ENCODE measurements around the gene CDK15. TPM values are rescaled to one million over a fixed set of nuclear protein-coding genes. Genes with fewer than 3 reads are reported as not detected.
A peak's percentile ranks its signal among the peaks of the same experiment; 100 is the strongest.

The CDK15 gene
- total RNA-seq, 1 experiment from 2014 or later: 47.9 TPM

DNA sequence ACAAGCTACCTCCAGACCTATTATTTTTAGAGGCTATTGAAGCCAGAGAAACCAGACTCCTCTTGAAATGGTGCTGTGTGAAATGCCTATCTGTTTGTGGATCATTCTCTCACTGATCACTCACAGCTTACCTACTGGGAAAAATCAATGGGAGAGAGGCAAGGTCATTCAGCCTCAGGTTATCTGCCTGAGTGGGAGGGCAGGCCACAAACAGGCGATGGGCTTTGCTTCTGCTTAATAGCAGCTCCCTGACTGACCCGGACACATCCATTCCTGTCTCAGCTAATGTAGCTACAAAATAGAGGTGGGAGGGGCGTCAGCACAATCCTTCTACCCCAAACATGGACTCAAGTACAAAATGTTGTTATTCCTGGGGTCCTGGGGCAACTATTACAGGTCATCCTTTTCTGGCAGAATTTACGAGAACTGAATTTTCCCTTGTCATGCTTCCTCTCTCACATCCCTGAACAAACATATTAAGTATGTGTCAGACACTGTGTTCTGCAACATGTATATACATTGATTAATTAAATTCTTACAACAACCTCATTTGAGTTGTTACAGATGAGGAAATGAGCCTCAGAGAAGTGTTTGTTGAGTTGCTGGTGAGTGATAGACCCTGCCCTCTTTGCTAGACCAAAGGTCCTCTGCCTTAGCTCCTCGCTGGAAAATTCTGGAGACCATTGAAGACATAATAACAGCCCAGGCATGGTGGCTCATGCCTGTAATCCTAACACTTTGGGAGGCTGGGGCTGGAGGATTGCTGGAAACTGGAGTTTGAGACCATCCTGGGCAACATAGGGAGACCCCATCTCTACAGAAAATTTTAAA is 60.5 kb downstream of the CDK15 start:
- no peak for DNase-seq (ENCODE audit: low read depth)

DNA sequence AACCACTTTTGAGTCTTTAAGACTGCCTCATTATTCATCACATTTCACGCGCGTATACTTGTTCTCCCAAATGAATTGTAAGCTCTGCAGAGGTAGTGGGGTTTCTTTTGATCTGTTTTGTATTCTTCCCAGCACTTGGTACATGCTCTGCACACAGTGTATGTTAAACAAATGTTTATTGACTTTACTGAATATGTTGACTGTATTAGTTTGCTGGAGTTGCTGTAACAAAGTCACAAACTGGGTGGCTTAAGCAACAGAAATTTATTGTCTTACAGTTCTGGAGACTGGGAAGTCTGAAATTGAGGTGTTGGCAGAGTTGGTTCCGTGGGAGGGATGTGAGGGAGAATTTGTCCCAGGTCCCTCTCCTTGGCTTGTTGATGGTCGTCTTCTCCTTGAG is 65.1 kb downstream of the CDK15 start:
- no peak for DNase-seq (ENCODE audit: low read depth)

DNA sequence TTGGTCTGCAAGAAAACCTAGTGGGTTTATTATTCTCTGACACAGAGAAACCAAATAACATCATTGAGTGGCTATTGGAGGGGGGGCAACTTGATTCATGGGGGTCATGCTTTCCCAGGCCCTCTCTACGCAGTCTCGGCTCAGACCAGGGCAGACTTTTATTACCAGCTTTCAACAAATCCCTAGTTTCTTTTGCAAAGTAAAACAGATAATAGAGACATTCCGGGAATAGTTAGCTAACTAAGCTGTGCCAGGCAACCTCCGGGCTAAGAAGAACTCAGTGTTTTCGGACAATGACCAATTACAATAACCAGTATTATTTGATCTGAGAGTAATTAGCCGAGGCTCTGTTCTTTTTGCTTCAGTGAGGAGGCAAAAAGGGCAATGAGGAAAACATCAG is 66.3 kb downstream of the CDK15 start:
- DNase-seq (ENCODE audit: low read depth): no peak

DNA sequence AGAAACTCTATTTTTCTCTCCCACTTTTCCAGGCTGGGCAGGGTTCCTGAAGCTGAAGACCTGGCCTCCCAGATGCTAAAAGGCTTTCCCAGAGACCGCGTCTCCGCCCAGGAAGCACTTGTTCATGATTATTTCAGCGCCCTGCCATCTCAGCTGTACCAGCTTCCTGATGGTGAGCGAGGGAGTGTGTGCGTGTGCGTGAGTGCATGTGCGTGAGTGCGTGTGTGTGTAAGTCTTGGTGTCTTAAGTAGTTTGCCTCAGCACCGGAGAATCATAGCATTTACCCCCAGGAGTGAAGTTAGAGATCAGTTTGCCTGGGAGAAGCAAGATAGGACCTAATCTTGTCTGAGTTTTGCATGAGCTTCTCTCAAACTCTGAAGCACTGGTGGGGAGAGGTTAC is 73.7 kb downstream of the CDK15 start:
- no peak for DNase-seq (ENCODE audit: low read depth)

DNA sequence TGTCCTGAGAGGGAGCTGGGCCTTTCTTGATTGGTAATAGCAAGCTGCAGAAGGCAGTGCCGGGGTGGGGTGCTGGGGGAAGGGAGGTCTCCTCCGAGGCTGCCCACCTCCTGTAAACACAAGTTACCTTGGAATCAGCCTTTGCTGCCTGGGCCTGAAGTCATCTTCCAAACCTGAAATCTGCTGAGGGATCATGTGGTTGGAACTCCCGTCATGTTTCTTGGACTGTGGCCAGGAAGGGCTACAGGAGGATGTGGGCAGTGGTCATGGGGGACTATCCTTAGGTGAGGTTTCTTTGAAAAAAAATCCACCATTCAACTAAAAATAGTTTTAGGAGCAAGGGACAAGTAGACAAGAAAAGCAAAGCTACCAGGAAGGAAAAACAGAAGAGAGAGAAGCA is 74.2 kb downstream of the CDK15 start:
- DNase-seq (ENCODE audit: low read depth): no peak

DNA sequence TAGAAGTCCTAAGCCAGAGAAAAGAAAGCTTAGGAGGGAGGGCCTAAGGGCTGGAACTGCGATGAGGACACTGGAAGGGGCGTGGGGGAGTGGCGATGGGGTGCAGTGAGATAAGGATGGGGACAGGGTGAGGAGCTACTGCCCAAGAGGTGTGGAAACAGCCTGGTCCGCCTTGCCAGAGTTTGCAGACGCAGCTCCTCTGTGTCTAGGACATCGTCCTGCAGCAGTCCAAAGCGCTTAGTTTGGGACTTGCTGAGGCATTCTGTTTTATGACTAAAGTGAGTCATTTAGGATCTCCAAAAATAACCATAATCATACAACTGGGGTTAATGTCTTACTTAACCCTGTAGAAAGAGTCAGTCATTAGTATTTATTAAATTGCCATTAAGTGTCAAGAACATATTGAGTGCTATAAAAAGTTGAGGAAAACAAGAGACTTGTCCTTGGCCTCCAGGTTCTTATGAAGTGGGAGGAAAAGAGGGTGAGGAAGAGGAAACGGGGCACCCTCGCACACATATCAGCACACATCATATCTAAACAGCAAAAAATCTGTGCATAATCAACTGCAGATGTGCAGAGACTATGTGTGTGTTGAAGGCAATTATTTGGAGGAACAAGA is 74.8 kb downstream of the CDK15 start:
- DNase-seq (ENCODE audit: low read depth): no peak

DNA sequence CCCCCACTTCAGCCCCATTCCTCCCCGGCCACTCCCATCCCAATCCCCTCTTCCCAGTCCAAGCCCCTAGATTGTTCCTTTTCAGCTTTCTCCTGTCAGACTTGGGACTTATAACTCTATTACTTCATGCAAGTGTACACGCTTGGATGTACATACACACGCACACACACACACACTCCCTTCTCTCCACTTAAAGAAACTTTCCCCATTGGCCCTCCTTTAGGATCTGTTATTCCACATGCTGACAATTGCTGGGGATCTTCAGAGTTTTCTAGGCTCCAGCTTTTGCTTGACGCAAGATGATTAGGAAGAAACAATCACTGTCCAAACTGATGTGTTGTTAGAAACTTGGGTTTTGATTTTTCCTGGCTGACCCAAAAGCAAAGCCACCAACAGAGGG is 75.4 kb downstream of the CDK15 start:
- no peak for DNase-seq (ENCODE audit: low read depth)

DNA sequence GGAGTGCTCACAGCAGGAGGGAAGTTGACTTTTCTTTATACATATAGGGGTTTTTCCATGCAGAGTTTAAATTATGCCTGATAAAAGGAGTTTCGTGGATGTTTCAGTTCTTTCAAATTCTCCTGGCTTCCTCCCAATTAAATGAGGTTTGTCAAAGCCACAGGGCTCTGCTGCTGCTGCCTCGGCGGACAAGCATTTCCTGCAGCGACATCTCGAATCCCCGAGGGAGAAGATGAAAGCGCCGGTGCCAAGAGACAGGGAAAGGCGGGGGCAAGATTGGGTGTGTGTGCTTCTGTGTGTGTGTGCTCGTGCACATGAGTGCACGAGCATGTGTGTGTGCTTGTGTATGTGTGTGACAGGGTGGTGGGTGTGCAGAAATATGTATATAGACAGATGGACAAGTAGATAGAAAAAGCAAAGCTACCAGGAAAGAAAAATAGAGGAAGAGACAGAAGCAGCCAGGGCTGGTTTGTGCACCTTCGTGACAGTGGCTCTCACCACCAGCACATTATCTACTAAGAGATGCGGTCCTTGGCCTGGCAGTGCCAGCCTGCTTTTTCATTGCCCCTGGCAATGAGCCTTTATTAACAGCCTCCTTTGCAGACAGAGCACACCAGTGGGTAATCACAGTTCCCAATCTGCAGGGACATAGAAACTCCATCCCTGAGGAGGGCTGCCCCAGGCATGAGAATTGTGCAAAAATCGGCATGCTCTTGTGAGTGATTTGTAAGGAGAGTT is 76.2 kb downstream of the CDK15 start:
- peak; percentile 46 for DNase-seq (ENCODE audit: low read depth)

DNA sequence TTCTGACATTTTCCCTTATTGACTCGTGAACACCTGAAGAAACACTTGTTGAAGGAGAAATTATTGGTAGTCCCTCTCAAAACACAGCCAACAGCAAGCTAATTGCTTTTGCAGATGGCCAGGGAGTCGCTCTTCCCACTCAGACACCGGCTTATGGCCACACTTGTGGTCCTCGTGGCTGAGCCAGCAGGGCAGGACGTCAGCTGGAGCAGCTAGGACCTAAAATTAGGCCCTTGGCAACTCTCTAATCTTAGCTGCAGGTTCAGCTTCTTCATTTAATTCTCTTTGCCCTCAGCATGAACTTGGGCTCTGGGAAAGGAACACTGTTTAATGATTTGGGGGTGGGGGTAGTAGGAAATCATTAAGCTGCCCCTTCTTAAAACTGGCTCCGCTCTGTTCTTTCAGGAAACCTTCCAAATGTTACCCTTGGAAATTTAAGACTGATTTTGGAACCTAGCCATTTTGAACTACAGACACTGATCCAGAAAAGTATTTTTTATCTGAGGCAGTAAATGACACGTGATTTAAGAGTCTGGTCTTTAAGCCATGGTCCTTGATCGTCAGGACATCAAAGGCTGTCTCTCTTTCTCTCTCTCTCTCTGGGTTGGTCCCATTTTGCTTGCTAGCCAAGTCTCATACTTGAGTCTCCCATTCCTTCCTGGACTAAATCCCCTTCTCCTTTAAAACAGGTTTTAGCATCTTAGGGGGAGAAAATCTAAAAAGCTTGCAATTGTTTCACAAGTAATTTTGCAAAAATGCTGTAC is 77.5 kb downstream of the CDK15 start:
- no peak for DNase-seq (ENCODE audit: low read depth)

DNA sequence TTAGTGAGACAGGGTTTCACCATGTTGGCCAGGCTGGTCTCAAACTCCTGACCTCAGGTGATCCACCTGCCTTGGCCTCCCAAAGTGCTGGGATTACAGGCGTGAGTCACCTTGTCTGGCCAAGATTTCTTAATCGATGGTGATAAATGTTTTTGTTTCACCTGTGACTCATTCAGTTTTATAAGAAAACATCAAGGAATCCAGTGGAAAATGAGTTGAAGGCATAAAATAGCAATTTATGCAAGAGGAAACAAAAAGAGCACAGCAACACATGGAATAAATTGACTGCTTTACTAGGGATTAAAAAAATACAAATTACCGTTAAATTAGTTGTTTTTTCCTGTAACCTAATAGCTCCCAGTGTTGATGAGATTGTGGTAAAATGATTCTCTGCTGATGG is 80.2 kb downstream of the CDK15 start:
- peak; percentile 58 for DNase-seq (ENCODE audit: low read depth)

DNA sequence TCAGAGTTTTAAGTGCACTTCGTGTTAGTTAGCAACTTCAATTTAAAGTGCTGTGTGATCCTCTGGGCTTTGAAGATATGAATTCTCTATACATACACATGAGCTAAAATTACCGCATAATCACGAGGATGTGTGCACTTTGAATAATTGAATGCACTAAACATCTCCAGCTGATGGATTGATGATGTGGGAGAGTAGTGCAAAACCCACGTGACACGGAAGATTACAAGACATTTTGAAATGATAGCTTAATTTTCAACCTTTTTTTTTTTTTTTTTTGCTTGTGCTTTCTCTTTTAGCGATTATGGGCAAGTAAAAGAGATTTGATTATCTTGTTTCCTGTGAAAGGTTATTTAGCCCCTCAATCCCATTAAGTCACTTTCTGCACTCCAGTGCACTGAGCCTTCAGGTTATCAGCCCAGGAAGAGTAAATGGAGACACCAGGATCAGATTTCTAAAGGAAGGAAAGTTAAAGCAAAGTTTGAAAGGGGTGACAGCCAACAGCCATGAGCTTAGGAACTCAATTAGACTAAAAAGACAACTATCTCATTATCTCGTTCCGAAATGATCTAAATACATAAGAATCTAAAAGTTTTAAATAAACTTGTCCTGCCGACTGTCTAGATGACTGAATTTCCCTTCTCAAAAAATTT is 81.6 kb downstream of the CDK15 start:
- DNase-seq (ENCODE audit: low read depth): no peak

DNA sequence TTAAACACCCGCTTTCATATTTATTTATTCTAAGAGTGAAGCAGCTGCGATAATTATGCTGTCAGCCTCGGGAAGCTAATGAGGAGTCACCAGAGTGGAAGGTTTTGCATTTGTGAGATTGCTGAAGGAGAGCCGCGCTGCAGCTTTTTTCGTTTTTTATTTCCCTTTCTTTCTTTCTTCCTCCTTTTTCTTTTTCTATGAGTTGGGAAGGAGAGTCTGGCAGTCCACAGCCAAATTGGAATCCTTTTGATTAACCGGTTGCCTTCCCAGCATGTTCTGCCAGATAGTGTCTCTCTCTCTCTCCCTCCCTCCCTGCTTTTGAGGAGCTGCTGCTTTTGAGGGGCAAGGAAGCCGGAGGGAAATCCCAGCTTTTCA is 82.1 kb downstream of the CDK15 start:
- DNase-seq (ENCODE audit: low read depth): no peak

DNA sequence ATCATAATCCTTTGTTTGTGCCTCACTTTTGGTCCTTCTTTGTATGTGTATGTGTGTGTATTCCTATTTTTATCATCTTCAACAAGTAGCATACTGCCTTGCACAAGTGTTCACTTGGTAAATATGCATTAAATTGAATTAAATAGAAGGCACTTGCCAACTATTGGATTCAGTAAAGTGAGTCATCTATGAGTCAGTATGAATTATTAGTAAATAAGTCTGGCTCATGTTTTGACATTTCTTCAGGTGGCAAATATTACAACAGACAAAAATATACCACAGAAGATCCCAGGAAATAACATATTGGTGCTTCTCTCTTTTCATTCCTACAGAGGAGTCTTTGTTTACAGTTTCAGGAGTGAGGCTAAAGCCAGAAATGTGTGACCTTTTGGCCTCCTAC is 84.1 kb downstream of the CDK15 start:
- peak; percentile 44 for DNase-seq (ENCODE audit: low read depth)

DNA sequence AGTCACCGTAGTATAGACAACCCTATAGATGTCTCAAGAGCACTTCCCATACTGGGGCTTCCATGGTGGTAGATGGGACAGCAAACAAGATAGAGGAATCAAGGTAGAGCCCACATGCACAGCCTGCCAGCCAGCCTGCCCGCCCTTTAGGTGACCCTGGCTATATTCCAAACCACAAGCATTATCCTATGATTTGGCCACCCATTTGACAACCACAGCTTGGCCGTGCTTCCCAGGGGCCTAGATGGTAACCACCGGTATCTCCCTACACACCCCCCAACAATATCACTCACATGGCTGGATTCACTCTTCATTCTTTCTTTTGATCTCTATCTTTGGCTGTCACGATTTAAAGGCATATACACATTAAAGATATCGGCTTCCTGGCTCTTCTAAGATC is 85.3 kb downstream of the CDK15 start:
- DNase-seq (ENCODE audit: low read depth): no peak

DNA sequence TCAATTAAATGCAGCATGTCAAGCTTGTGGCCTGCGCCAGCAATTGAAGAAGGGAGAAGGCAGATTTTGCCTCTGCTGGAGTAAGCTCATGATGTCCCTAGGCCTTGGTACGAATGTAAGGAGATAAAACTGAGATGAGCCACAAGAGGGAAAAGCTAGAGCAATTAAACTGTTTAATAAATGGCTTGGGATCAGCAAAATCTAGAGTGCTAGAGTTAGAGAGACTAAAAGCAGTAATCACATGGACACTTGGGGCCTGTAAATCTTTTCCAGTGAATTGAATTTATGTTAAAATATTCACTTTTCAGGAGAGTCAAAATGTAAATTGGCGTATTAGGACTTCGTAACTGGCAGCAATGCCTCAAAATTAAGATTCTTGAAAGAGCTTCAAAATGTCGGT is 86.2 kb downstream of the CDK15 start:
- DNase-seq (ENCODE audit: low read depth): no peak

DNA sequence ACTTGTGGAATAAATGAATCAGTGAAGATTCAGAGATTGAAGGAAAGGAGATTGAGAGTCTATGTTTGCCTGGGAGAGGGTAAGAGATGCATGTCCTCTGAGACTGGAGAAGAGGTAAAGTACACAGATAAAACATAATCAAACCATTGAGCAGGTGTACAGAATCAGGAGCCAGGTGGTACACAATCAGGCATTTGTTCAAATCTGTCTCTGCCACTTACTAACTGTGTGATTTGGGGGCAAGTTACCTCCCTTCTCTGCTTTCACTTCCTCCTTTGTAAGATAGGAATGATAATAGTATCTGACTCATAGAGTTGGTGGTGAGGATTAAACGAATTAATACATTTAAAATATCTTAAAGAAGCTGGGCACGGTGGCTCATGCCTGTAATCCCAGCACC is 94.0 kb downstream of the CDK15 start:
- no peak for DNase-seq (ENCODE audit: low read depth)

DNA sequence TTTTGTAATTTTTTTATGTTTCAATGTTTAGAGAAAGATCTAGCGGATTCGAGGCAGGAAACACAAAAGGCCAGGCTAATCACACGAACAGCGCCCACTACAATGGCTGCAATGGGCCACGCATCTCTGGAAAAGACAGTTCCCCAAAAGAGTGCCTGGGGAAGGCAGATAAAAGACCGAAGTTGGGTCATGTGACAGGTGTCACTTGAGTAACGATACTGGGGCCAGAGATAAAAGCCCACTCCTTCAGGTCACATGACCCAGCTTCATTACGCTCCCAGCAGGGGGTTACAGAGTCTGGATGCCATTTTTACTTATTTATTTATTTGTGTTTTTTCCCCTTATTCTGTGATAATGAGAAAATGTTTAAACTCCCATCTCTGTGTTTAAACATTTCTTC is 95.4 kb downstream of the CDK15 start:
- no peak for DNase-seq (ENCODE audit: low read depth)

DNA sequence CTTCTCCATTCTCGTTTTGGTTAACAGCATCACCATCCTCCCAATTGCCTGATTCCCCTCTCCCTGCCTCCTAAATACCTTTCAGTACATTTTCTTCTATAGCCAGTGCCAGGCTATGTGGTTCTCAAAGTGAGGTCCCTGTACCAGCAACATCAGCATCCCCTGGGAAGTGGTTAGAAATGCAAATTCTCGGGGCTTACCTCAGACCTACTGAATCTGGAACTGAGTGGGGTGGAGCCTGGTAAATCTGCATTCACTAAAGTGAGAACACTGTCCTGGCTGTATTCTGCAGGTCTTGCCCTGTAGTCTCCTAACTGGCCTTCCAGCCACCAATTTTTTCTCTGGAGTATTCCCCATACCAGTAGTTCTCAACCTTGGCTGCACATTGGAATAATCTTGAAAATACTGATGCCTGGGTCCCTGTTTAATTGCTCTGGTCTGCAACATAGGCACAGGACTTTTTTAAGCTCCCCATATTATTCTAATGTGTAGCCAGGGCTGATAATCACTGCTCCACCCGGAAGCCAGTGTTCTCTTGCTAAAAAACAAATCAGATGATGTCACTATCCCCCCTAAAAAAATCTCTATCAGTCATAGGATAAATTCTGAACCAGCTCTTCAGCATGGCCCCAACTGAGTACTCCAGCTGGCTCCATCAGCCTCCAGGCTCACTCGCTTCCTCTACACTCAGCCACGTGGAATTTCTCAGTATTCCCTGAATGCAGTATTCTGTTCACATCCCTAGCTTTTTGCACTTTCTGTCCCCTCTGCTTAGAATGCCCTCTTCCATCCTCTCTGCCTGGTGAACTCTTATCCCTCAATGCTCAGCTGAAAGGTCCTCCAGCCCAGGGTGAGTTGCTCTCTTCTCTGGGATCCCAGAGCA is 98.4 kb downstream of the CDK15 start:
- no peak for DNase-seq (ENCODE audit: low read depth)

DNA sequence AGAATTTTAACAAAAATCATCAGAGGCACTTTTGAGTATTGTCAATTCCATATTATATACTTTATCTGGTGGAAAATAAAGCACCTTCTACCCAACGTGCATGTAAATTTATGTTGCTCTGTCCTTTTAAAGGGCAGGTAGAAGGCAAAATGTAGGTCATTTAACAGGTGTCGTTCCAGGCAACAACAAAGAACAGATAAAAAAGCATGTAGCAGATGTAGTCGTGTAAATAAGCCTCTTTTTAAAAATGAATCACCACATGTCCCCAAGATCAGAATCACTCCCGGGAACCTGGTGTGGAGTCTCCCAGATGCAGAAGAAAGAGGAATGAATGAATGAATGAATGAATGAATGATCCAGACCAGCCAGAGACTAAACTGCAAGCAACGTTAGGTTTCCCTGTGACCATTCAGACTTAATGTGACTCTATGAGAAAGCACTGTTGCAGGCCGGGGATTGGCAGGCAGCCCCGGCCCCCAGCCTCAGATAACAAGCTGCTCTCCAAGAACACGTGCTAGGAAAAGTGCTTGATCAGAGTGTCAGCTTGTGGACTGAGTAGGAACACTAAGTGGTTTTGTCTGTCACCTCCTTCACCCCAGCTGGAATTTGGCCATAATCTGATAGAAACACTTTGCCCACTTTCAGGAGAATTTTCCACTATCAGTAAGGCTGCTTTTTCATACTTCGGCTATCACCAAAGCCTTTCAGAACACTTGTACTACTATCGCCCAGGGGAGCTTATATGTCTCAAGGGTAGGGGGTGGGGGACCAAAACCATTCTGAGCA is 100.6 kb downstream of the CDK15 start:
- no peak for DNase-seq (ENCODE audit: low read depth)

DNA sequence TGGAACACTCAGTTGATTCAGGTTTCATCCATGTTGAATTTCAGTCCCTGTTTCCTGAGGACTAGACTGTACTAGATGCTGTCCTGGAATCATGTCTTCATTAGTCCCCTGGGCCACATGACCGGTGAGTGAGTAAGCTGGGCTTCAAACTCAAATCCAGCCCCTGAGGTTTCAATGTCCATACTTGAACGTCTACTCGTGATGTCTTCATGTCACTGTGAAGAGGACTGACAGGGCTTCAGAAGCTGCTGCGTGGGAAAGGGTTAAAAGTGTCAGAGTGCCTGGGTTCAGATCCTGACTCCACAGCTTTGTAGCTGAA is 101.2 kb downstream of the CDK15 start:
- DNase-seq (ENCODE audit: low read depth): peak; percentile 37
